Iris pigment epithelial cell (primary cell): ENCODE data around the gene FADS3.

Source experiments
- DNase-seq: peaks from one replicate; pipeline ENCODE4 v3.0.0-alpha.2; 2011; ENCODE audit warnings: low read depth

The FADS3 gene

GRCh38 chr11:61891331-61892084 is at the start of gene FADS3:
Gene FADS3, minus strand, starts transcription at chr11:61891545. Its CDS starts 164 bp downstream, at chr11:61891381.
- DNase-seq, result peak; percentile 74

- no peak for DNase-seq
Measured at GRCh38 chr11:61940466-61940865, 49.1 kb upstream of the FADS3 start.

GRCh38 chr11:61935861-61936260 is 44.5 kb upstream of the FADS3 start:
- DNase-seq, result no peak

GRCh38 chr11:61930933-61931332 is 39.6 kb upstream of the FADS3 start:
- no peak for DNase-seq

GRCh38 chr11:61928606-61929005 is 37.3 kb upstream of the FADS3 start:
- DNase-seq, result no peak

GRCh38 chr11:61927501-61927900 is 36.2 kb upstream of the FADS3 start:
- DNase-seq, result no peak

- no peak for DNase-seq
Measured at GRCh38 chr11:61926235-61926634, 34.9 kb upstream of the FADS3 start.

- no peak for DNase-seq
Measured at GRCh38 chr11:61925736-61926135, 34.4 kb upstream of the FADS3 start.

- no peak for DNase-seq
Measured at GRCh38 chr11:61924064-61924455, 32.7 kb upstream of the FADS3 start.

- DNase-seq, result peak; percentile 56
Measured at GRCh38 chr11:61923166-61924063, 32.1 kb upstream of the FADS3 start.

- DNase-seq, result peak; percentile 29
Measured at GRCh38 chr11:61922539-61922938, 31.2 kb upstream of the FADS3 start.

GRCh38 chr11:61921446-61921845 is 30.1 kb upstream of the FADS3 start:
- no peak for DNase-seq

GRCh38 chr11:61919705-61920631 is 28.6 kb upstream of the FADS3 start:
- no peak for DNase-seq

GRCh38 chr11:61918938-61919704 is 27.8 kb upstream of the FADS3 start:
- no peak for DNase-seq

- no peak for DNase-seq
Measured at GRCh38 chr11:61918251-61918937, 27.0 kb upstream of the FADS3 start.

GRCh38 chr11:61917334-61918109 is 26.2 kb upstream of the FADS3 start, which contains the start of gene RAB3IL1:
Gene RAB3IL1, minus strand, starts transcription at chr11:61917566. Its CDS starts 199 bp downstream, at chr11:61917367.
- DNase-seq, result peak; percentile 11

GRCh38 chr11:61916737-61917333 is 25.5 kb upstream of the FADS3 start:
- DNase-seq, result no peak

GRCh38 chr11:61914471-61915171 is 23.3 kb upstream of the FADS3 start:
- DNase-seq, result no peak
